NCI-H345 (cell line): Measurements from ENCODE around the gene RYR3.

Source experiments
- DNase-seq: peaks from one replicate; lab custom pipeline; 2025; lab: John Stamatoyannopoulos, UW

Gene RYR3

GRCh38 chr15:33320017-33320416 is 9.2 kb downstream of the RYR3 start:
- no peak for DNase-seq

GRCh38 chr15:33322091-33322490 is 11.3 kb downstream of the RYR3 start:
- DNase-seq, result no peak

DNA sequence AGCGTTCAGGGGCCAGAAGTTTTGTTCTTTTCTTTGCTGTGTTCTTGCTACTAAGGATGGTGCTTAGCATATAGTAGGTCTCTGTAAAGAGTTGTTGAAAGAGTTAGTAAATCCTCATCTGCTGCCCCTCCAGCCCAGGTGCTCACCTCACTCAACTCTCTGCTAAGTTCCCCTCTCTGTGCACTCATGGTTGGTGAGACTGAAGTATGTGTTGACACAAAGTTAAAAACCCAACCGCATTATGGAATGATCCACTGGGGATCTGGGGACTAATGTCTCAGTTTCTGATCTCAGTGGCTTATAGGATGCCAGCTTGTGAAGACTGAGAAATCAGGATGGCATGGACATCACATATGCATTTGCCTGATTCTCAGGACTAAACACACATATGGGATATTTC is 13.8 kb downstream of the RYR3 start:
- no peak for DNase-seq

GRCh38 chr15:33326908-33327307 is 16.1 kb downstream of the RYR3 start:
- no peak for DNase-seq

- DNase-seq, result no peak
Measured at GRCh38 chr15:33328106-33328505, 17.3 kb downstream of the RYR3 start.

DNA sequence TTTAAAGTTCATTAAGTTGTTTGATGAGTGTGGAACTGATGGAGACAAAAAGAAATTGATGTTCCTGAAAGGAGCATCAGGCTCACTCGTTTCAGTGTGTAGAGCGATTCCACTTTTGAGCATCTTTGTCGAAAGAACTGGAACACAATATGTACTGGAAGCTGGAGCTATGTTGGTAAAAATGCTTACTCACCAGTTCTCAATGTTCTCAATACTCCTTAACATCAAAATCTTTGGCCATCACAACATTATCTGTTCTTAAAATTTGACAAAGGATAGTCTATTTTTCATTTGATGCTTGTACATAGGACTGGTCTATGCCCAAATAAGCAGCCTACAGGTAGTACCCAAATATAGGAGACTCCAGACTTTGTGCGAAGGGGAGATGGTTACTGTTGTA is 18.7 kb downstream of the RYR3 start:
- no peak for DNase-seq

DNA sequence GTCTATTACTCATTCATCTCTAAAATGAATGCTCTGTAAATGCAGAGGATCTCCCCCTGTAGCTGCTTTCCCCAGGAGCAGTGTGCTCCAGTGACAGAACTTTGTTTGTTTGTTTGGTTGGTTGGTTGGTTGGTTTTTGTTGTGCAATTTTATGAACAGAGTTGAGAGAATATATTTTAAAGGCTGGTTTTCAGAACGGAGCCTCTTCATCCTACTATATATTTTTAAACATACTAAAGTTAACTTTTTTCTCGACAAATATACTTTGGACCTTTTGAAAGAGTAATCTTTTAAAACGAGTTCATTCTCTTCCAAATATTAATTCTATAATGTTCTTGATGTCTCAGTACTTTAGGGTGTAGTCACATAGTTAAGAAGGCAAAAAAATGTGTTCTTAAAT is 20.2 kb downstream of the RYR3 start:
- DNase-seq, result no peak

DNA sequence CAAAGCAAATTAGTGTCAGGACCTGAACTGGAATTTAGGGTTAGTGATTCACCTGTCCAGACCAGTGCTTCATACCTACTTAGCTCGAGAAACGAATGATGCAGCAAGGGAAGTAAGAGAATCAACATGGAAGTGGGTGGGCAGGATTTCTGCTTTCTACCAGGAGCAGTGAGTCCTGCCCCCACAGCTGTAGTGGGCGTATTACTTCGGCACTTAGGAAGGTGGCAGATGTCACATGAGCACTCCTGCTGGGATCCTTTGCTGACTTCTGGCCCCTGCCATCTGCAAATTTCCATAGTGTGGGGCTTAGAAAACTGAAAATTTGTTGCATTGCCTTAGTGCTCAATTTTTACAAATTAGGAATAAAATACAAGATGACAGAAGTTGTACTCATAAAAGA is 31.2 kb downstream of the RYR3 start:
- no peak for DNase-seq

- DNase-seq, result no peak
Measured at GRCh38 chr15:33343275-33343674, 32.5 kb downstream of the RYR3 start.

DNA sequence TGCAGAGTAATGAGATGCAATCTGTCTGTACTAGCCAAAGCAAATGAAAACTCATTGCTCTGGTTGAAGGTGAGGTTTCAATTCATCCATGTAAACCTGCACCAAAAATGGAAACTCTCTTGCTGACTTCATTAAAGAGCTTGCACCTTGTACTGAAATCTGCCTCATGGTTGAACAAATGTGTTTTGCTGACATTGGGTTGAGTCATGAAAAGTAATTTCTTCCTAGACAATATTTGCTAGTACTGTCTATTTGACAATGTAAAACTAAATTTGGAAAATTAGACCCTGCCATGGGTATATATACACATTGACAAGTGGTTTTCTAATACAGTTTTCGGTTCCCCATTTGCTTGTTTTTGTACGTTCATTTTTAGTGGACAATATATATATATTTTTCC is 33.3 kb downstream of the RYR3 start:
- DNase-seq, result no peak

- no peak for DNase-seq
Measured at GRCh38 chr15:33344530-33344929, 33.8 kb downstream of the RYR3 start.

GRCh38 chr15:33354411-33354810 is 43.6 kb downstream of the RYR3 start:
- DNase-seq, result no peak

- DNase-seq, result no peak
Measured at GRCh38 chr15:33357845-33358244, 47.1 kb downstream of the RYR3 start.

DNA sequence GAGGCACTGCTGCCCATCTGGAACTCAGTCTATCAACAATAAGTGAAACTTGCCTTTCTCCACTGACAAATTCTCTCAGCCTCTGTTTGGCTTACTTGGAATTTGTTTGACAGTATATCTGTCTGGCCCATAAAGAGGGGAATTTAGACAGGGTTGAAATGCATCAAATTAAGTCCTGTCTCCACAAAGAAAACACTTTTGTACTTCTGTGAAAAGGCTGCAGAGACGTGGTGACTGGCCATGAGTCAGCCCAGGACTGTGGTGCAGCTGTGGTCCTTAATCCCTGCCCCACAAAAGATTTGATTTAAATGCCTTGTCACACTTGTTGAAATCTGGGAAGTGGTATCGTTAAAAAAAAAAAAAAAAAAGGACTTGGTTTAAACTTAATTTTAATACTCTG is 47.5 kb downstream of the RYR3 start:
- no peak for DNase-seq

DNA sequence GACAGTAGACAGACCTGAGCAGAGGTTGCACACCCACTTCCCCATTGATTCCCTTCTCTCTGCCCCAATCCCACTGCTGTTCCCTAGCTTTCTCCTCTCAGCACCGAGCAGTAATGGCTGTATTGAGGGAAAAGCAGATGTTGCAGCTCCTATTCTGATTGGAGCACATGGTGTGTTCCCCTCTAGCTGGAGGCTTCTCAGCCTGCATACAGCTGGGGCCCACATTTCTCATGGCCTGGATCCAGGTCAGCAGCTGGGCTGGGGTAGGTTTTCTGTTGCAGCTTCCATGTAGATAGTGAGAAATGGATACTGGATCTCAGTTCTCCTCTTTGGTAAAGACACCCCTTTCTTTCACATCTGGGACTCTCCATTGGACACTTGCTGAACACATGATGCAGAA is 50.1 kb downstream of the RYR3 start:
- no peak for DNase-seq

- DNase-seq, result no peak
Measured at GRCh38 chr15:33369941-33370622, 59.3 kb downstream of the RYR3 start.

DNA sequence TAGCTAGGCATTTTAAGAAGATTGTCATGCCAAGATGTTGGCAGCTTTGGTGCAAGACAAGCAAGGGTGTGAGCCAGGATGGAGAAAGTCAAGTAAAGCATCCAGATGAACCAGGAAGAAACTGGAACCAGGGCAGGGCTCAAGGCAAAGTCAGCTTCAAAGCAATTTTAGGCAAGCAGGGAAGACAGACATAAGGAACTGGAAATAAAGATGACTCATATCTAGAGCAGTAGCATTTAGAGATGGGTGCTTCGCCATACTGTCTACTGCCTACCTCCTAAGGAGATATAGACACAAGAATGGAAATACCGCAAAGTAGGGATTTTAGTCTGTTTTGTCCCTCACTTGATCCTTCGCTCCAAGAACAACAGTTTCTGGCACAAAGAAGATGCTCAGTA is 59.9 kb downstream of the RYR3 start:
- no peak for DNase-seq

- DNase-seq, result no peak
Measured at GRCh38 chr15:33371159-33371558, 60.4 kb downstream of the RYR3 start.

DNA sequence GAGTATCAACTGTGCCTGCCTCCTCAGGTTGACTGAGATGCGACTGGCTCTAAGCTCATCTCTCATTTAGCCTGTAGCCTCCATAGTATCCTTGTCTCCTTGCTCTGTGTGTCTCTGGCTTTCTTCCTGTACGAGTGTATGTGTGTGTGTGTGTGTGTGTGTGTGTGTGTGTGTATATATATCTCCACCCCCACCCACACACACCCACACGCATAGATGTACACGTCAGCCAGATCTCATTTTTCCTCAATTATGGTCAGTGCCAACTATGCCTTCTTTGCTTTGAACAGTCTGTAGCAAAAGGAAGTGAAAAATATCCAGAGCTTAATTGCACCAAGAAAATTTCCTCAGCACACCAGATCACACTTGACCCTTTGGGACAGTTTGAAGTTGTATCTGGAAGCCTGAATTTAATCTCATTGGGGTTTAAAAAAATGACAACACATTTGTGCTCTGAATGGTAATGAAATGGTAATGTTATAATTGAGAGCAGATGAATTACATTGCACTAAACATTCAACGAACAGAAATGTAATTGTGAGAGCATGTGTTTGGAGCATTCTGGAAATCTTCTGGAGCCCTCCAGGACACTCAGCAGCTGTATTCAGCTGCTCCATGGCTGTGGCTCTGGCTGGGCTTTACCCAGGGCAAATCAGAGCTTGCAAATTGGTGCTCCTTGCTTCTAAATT is 63.6 kb downstream of the RYR3 start:
- no peak for DNase-seq

- DNase-seq, result no peak
Measured at GRCh38 chr15:33375236-33375635, 64.5 kb downstream of the RYR3 start.

GRCh38 chr15:33377204-33377603 is 66.4 kb downstream of the RYR3 start:
- DNase-seq, result no peak

GRCh38 chr15:33378866-33379480 is 68.2 kb downstream of the RYR3 start:
- no peak for DNase-seq

- DNase-seq, result no peak
Measured at GRCh38 chr15:33380406-33380805, 69.6 kb downstream of the RYR3 start.

DNA sequence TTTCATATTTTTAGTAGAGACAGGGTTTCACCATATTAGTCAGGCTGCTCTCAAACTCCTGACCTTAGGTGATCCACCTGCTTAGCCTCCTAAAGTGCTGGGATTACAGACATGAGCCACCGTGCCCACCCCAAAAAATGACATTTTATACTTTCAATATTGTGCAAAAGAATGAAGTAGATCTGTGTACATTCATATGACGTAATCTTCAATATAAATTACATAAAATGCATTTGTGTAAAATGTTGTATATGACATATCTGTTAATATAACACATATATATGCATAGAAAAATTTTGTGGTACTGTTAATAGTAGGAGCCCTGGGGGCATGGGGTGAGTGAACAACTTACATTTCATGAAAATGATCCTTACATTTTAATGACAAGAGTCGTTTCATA is 71.7 kb downstream of the RYR3 start:
- DNase-seq, result no peak
